Mesothelial cell of epicardium (in vitro differentiated cells): ENCODE data around the gene NUBPL. TPM values are rescaled to one million over a fixed set of nuclear protein-coding genes. Genes with fewer than 3 reads are reported as not detected.
A peak's percentile ranks its signal among the peaks of the same experiment; 100 is the strongest.

Experiments used
- DNase-seq, 2 experiments: peaks; one replicate each; pipeline ENCODE4 v3.0.0; 2021; ENCODE audit warnings: low spot score in 2 of 2; ENCODE audit not compliant: unreplicated experiment in 2 of 2
- H3K27ac Mint-ChIP-seq: 2 replicates; pipeline ENCODE4 v1.8.0; 2021; ENCODE audit warnings: mixed read lengths
- H3K27me3 Mint-ChIP-seq: 2 replicates; pipeline ENCODE4 v1.8.0; 2021; ENCODE audit warnings: low read depth, mixed read lengths
- H3K36me3 Mint-ChIP-seq: 2 replicates; pipeline ENCODE4 v1.8.0; 2021; ENCODE audit warnings: mixed read lengths
- H3K4me1 Mint-ChIP-seq: 2 replicates; pipeline ENCODE4 v1.8.0; 2021; ENCODE audit warnings: mixed read lengths
- H3K4me3 Mint-ChIP-seq: 2 replicates; pipeline ENCODE4 v1.8.0; 2021; ENCODE audit warnings: mild to moderate bottlenecking, moderate library complexity, mixed read lengths
- H3K9me3 Mint-ChIP-seq: 2 replicates; pipeline ENCODE4 v1.8.0; 2021; ENCODE audit warnings: mixed read lengths
- total RNA-seq: library from RNA; stranded (reverse); gene quantifications from 3 replicates; pipeline ENCODE4 v1.2.1, GENCODE V29; 2021
- TF ChIP-seq, protein P1 (sequence below): fragments of 200-600 bp; sonication (generic); IDR thresholded peaks from one replicate; pipeline ENCODE4 v1.5.0; 2021; ENCODE audit warnings: antibody characterized with exemption; ENCODE audit not compliant: unreplicated experiment

Gene NUBPL
- total RNA-seq, 1 donor from 2014 or later: 19.7 TPM

GRCh38 chr14:31578266-31578665 is 17.1 kb downstream of the NUBPL start:
- Mint-ChIP-seq H3K27ac (no peak overlapping the region), H3K4me3 (no peak overlapping the region), H3K36me3 (peaks cover 5% of the 10 kb centered on the region), H3K4me1 (peaks cover 6% of the 10 kb centered on the region), H3K27me3 (no peaks in the 10 kb centered on the region), H3K9me3 (no peaks in the 10 kb centered on the region)
- TF ChIP-seq, protein P1, sequence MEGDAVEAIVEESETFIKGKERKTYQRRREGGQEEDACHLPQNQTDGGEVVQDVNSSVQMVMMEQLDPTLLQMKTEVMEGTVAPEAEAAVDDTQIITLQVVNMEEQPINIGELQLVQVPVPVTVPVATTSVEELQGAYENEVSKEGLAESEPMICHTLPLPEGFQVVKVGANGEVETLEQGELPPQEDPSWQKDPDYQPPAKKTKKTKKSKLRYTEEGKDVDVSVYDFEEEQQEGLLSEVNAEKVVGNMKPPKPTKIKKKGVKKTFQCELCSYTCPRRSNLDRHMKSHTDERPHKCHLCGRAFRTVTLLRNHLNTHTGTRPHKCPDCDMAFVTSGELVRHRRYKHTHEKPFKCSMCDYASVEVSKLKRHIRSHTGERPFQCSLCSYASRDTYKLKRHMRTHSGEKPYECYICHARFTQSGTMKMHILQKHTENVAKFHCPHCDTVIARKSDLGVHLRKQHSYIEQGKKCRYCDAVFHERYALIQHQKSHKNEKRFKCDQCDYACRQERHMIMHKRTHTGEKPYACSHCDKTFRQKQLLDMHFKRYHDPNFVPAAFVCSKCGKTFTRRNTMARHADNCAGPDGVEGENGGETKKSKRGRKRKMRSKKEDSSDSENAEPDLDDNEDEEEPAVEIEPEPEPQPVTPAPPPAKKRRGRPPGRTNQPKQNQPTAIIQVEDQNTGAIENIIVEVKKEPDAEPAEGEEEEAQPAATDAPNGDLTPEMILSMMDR: no peak
- DNase-seq: no peak

DNA sequence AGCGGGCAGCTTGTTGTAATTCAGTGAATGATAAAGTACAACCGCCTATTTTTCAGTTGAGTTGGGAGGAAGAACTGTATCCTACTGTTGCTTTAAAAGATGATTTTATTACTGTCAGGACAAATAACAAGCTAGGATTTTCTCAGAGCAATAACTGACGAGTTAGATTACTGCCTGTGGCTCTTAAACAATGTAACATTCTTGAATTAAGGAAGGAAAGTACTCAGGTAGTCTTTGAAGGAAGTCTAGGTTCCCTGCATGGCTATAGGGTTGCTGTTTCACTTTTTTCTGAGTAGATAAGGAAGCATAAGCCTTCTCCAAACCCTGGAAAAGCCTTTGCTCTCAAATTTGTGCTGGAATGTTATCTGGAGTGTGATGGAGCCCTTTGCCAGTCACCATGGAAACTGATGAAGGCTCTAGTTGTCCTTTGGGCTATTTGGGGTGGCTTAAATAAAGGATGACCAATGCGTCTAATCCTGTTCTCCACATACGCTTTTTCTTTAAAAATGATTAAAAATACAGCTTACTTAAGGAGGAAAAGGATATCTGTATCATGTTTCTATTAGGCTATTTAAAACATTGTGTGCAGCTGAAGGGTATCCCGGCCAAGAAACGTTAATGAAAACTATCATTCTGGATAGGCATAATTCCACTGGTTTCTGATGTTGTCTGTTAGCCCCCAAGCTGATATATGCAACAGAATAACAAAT is 17.7 kb downstream of the NUBPL start:
- Mint-ChIP-seq H3K27ac (no peak overlapping the region), H3K27me3 (no peaks in the 10 kb centered on the region), H3K9me3 (no peaks in the 10 kb centered on the region), H3K36me3 (peaks cover 8% of the 10 kb centered on the region), H3K4me3 (no peak overlapping the region), H3K4me1 (peaks cover 6% of the 10 kb centered on the region)
- TF ChIP-seq, protein P1: no peak
- no peak for DNase-seq

DNA sequence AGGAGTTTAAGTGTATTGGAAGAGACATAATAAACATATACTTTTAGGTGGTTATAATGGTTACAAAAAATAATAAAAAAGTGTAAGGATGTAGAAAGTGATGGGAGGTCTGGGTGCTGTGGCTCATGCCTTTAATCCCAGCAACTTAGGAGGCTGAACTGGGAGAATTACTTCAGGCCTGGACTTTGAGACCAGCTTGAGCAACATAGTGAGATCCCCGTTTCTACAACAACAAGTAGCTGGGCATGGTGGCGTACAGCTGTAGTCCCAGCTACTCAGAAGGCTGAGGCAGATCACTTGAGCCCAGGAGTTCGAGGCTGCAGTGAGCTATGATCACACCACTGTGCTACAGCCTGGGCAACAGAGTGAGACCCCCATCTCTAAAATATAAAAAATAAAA is 19.0 kb downstream of the NUBPL start:
- H3K9me3 Mint-ChIP-seq: peaks cover 1% of the 10 kb centered on the region
- peaks cover 8% of the 10 kb centered on the region for H3K36me3 Mint-ChIP-seq
- H3K27me3 Mint-ChIP-seq: no peaks in the 10 kb centered on the region
- no peak overlapping the region for H3K4me3 Mint-ChIP-seq
- TF ChIP-seq, protein P1: no peak
- H3K27ac Mint-ChIP-seq: no peak overlapping the region
- peaks cover 6% of the 10 kb centered on the region for H3K4me1 Mint-ChIP-seq
- DNase-seq: no peak

GRCh38 chr14:31582286-31582691 is 21.1 kb downstream of the NUBPL start:
- Mint-ChIP-seq H3K36me3 (peaks cover 7% of the 10 kb centered on the region), H3K4me1 (peaks cover 6% of the 10 kb centered on the region), H3K27ac (no peak overlapping the region), H3K4me3 (no peak overlapping the region), H3K27me3 (no peaks in the 10 kb centered on the region), H3K9me3 (peaks cover 4% of the 10 kb centered on the region)
- TF ChIP-seq, protein P1: no peak
- no peak for DNase-seq

GRCh38 chr14:31582836-31583452 is 21.7 kb downstream of the NUBPL start:
- Mint-ChIP-seq H3K27me3 (no peaks in the 10 kb centered on the region), H3K36me3 (peaks cover 7% of the 10 kb centered on the region), H3K4me3 (no peak overlapping the region), H3K4me1 (peaks cover 6% of the 10 kb centered on the region), H3K27ac (peak overlapping the region; percentile 38), H3K9me3 (peaks cover 4% of the 10 kb centered on the region)
- DNase-seq: no peak
- TF ChIP-seq, protein P1: no peak
